Activated CD8-positive, alpha-beta memory T cell treated with anti-CD3 and anti-CD28 coated beads, Interleukin-2, amount 50 U/mL, for 24 hours (primary cell): Measurements from ENCODE around the gene ADAMTS12.

Experiments
- DNase-seq: peaks from one replicate; pipeline ENCODE4 v3.0.0-alpha.2; 2020; ENCODE audit errors: extremely low read depth

The ADAMTS12 gene

DNA sequence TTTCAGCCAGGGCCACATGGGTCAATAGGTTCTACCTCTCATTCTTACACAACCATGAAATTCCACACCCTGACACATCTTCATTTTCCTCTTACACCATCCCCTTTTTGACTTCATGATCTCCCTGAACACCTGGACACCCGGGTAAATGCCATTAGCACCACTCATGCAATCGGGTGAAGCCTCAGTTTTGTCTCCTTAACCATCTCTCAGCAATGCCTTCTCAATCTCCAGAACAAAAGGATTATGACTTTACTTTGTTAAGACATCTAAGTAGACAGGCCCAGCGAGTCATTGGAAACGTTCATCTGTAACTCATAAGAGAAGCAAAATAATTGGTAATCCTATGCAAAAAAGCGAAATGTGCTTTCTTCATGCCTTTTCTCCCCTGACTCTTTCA is 49.9 kb downstream of the ADAMTS12 start:
- DNase-seq, result no peak

GRCh38 chr5:33840927-33841547 is 50.8 kb downstream of the ADAMTS12 start:
- DNase-seq, result no peak

- no peak for DNase-seq
Measured at GRCh38 chr5:33837301-33837700, 54.5 kb downstream of the ADAMTS12 start.

DNA sequence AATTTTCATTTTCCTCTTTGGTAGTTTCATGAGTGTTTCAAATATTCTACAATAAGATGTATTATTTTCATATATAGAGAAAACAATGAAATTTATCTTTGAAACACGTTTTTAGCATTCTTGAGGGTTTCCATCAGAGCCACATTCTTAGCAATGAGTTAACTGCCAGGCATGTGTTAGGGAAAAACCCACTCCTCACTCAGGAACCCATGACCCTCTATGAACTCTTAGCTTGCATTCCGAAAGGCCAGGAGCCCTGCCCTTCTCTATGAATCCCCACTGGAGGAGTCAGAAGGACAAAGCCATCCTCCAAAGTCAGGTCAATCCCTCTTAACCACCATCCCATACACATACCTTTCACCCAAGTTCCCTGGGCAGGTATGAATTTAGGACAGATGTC is 57.5 kb downstream of the ADAMTS12 start:
- no peak for DNase-seq

- DNase-seq, result no peak
Measured at GRCh38 chr5:33833237-33833575, 58.6 kb downstream of the ADAMTS12 start.

GRCh38 chr5:33832404-33833236 is 59.2 kb downstream of the ADAMTS12 start:
- no peak for DNase-seq

- DNase-seq, result no peak
Measured at GRCh38 chr5:33831041-33831440, 60.7 kb downstream of the ADAMTS12 start.

GRCh38 chr5:33829430-33829829 is 62.4 kb downstream of the ADAMTS12 start:
- DNase-seq, result no peak

DNA sequence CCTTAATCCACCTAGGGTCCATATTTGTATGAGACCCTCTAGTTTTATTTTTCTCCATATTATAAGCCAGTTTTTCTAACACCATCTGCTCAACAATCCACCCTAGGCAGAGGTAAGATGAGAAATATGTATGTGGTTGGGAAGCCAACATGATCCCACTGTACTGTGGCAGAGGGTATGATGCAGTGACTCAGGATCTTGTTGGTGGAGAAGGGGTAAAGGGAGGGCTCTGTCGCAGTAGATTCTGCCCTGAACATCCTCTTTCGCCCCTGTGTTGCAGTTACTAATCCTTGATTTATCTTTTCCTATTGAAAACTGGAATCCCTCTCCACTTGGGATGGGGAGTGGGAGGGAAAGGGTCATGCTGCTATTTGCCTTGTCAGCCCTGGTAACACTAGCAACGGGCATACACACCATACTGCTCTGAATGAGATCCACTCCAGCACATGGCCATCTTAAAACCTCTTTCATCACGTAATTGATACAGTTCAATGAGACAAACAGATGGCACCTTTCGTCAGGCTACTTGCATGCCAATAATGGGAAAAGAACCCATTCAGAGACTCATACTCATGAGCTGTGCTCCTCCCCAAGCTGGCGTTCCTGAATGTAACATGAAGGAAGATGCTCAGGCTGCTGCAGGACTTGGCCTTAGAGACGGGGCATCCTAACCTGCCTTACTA is 63.0 kb downstream of the ADAMTS12 start:
- no peak for DNase-seq

- DNase-seq, result no peak
Measured at GRCh38 chr5:33827885-33828284, 63.9 kb downstream of the ADAMTS12 start.

DNA sequence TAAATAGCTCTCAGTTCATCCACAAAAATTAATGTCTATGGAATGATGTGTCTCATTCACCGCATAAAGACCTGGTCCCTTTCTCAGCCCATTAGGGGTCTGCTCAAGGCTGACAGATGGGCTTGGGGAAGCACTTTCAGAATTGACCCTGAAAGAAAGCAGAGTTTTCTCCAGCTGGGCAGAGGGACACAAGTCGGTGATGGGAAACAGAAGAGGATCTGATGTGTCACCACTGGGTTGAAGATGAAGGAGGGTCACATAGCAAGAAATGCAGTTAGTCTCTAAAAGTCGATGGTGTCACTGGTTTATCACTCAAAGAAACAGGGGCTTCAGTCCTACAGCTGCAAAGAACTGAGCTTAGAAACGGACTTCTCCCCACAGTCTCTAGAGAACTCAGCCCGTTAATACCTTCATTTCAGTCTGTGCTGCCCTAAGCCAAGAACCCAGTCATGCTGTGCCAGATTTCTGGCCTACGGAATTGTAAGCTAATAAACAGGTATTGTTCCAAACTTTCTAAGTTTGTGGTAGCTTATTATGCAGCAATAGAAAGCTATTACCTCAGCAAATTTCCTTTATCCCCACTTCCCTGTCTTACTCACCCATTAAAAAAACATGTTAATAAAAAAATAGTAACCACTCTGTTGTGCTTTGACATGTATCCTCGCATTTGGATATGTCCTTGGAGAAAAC is 64.6 kb downstream of the ADAMTS12 start:
- DNase-seq, result no peak

- no peak for DNase-seq
Measured at GRCh38 chr5:33824516-33825195, 67.1 kb downstream of the ADAMTS12 start.

GRCh38 chr5:33817301-33817700 is 74.5 kb downstream of the ADAMTS12 start:
- DNase-seq, result no peak

- DNase-seq, result no peak
Measured at GRCh38 chr5:33816791-33817190, 75.0 kb downstream of the ADAMTS12 start.

GRCh38 chr5:33812746-33813145 is 79.0 kb downstream of the ADAMTS12 start:
- DNase-seq, result no peak

- DNase-seq, result no peak
Measured at GRCh38 chr5:33810491-33811120, 81.2 kb downstream of the ADAMTS12 start.

- no peak for DNase-seq
Measured at GRCh38 chr5:33809936-33810335, 81.9 kb downstream of the ADAMTS12 start.

DNA sequence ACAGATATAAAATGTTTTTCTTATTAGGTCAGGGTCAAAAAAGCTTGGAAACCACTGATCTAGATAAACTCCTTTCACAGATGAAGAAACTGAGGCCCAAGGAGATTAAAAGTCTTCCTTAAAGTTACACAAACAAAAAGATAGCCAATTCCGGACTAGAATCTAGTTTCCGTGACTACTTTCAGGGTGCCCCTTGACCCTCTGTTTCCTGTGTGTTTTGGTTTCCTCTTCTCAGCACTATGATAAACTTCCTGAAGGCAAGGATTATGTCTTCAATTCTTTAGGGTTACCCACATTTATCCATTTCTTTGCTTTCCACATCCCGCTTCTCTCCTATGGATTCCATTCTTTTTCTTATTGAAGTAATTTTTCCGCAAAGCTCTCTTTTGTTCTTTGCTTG is 83.1 kb downstream of the ADAMTS12 start:
- DNase-seq, result no peak

DNA sequence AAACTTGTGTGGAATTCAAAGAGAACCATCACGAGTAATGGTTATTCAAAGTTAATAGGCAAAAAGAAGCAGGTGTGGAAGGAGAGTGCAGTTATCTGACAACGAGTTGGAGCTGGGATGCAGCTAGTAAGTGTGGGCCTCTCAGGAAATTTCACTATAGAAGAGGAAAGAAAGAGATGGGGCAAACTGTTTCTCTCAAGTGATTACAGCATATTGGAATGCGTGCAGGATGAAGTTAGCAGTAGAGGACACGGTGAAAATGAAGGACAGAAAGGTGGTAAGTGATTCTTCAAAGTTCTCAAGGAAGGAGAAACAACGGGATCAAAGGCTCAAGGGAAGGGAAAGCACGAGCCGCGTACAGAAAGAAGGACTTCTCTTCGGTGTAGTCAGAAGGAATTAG is 84.0 kb downstream of the ADAMTS12 start:
- no peak for DNase-seq

DNA sequence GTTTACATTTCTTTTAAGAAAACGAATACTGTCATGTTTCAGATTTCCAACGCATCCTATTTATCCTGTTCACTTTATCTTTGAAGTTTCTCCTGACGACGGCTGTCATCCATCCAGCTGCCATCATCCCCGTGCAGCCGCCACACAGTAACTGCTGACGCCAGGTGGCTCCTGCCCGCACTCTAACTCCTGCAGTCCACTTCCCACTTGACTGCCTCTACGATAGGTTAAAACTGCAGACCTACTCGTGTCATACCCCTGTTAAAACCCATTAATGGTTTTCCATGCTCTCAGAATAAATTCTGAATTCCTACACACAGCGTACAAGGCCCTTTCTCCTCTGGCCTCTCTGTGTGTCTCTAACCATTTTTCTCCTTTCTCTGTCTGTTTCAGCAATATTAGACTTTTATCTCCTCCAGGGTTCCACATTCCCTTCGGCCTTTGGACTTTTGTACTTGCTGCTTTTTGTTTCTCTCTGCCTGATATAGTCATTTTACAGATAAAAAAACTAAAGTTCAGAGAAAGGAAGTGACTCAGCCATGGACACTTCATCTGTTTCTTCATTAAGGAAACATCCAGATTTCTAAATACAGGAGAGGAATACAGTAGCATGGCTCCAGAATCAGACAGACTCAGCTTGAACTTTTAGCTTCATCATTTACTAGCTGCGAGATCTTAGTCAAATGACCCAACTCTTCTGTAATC is 84.9 kb downstream of the ADAMTS12 start:
- no peak for DNase-seq

DNA sequence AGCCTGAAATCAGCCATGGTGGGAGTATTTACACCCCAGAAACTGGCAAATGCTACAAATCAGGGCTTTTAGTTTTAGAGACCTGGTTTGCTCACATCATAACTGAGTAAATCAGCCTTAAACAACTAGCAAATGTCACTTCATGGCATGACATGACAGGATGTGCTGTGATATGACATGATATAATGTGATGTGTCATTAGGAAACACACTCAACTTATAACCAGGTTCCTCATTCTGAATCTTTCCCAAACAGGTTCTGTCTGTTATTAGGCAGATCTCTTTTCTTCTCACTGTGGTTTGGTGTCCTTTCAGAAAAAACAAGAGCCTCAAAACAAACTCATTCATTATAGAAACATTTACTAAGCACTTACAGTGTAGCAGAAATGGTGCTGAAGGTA is 90.5 kb downstream of the ADAMTS12 start:
- no peak for DNase-seq
